ENCODE data around the gene TTYH3. TPM values are rescaled to one million over a fixed set of nuclear protein-coding genes. Genes with fewer than 3 reads are reported as not detected.

Gene TTYH3
- total RNA-seq, 1 experiment from 2014 or later = 20.9 TPM

- H3K36me3 Mint-ChIP-seq (ENCODE audit: insufficient read depth, unreplicated experiment) = peaks cover 10% of the 10 kb centered on the region
- POLR2A ChIA-PET = no interaction called here
These were observed 20.9 kb downstream of the TTYH3 start for GRCh38 chr7:2652736-2653060.

GRCh38 chr7:2654059-2654458, 22.3 kb downstream of the TTYH3 start:
- BruUV-seq (replicated peaks) = no TSS peak
- Mint-ChIP-seq H3K36me3 (ENCODE audit: insufficient read depth, unreplicated experiment) (peaks cover 15% of the 10 kb centered on the region), H3K9me3 (ENCODE audit: unreplicated experiment) (no peaks in the 10 kb centered on the region), H3K4me1 (ENCODE audit: insufficient read depth, unreplicated experiment) (no peaks in the 10 kb centered on the region), H3K27me3 (ENCODE audit: insufficient read depth, unreplicated experiment) (no peaks in the 10 kb centered on the region), H3K4me3 (ENCODE audit: unreplicated experiment) (no peak overlapping the region), H3K27ac (ENCODE audit: low read depth, unreplicated experiment) (no peak overlapping the region)
- CTCF ChIA-PET = interaction anchor here (1.5 kb wide), 1 partner anchor 28 kb away, joined by 3 read pairs; no protein-coding TSS in a partner anchor
- intact Hi-C loops (cut with micrococcal nuclease) = no loop called here
- no peak for TF ChIP-seq CTCF (IDR thresholded peaks at IDR 0.05; ENCODE audit: unreplicated experiment)
- POLR2A ChIA-PET = interaction anchor here (1.1 kb wide), 1 partner anchor 21 kb away, joined by 3 read pairs; no protein-coding TSS in a partner anchor
- no peak for DNase-seq (ENCODE audit: unreplicated experiment)

More at GRCh38 chr7:2652736-2653060, 20.9 kb downstream of the TTYH3 start:
- TF ChIP-seq CTCF (IDR thresholded peaks at IDR 0.05; ENCODE audit: unreplicated experiment) = no peak
- H3K27me3 Mint-ChIP-seq (ENCODE audit: insufficient read depth, unreplicated experiment) = no peaks in the 10 kb centered on the region
- no TSS peak for BruUV-seq (replicated peaks)
- no peak for DNase-seq (ENCODE audit: unreplicated experiment)
- no peak overlapping the region for H3K4me3 Mint-ChIP-seq (ENCODE audit: unreplicated experiment)
- CTCF ChIA-PET = no interaction called here
- intact Hi-C loops (cut with micrococcal nuclease) = no loop called here
- H3K27ac Mint-ChIP-seq (ENCODE audit: low read depth, unreplicated experiment) = no peak overlapping the region
- no peaks in the 10 kb centered on the region for H3K9me3 Mint-ChIP-seq (ENCODE audit: unreplicated experiment)
- no peaks in the 10 kb centered on the region for H3K4me1 Mint-ChIP-seq (ENCODE audit: insufficient read depth, unreplicated experiment)

GRCh38 chr7:2655870-2656614, 24.3 kb downstream of the TTYH3 start:
- H3K4me3 Mint-ChIP-seq (ENCODE audit: unreplicated experiment) = no peak overlapping the region
- ChIA-PET POLR2A (no interaction called here), CTCF (interaction anchor here (0.6 kb wide), 1 partner anchor 141 kb away, joined by 3 read pairs; no protein-coding TSS in a partner anchor)
- peaks cover 11% of the 10 kb centered on the region for H3K36me3 Mint-ChIP-seq (ENCODE audit: insufficient read depth, unreplicated experiment)
- H3K4me1 Mint-ChIP-seq (ENCODE audit: insufficient read depth, unreplicated experiment) = no peaks in the 10 kb centered on the region
- BruUV-seq (replicated peaks) = no TSS peak
- no peaks in the 10 kb centered on the region for H3K9me3 Mint-ChIP-seq (ENCODE audit: unreplicated experiment)
- no peak for TF ChIP-seq CTCF (IDR thresholded peaks at IDR 0.05; ENCODE audit: unreplicated experiment)
- H3K27ac Mint-ChIP-seq (ENCODE audit: low read depth, unreplicated experiment) = no peak overlapping the region
- no peak for DNase-seq (ENCODE audit: unreplicated experiment)
- no peaks in the 10 kb centered on the region for H3K27me3 Mint-ChIP-seq (ENCODE audit: insufficient read depth, unreplicated experiment)
- intact Hi-C loops (cut with micrococcal nuclease) = no loop called here

DNA sequence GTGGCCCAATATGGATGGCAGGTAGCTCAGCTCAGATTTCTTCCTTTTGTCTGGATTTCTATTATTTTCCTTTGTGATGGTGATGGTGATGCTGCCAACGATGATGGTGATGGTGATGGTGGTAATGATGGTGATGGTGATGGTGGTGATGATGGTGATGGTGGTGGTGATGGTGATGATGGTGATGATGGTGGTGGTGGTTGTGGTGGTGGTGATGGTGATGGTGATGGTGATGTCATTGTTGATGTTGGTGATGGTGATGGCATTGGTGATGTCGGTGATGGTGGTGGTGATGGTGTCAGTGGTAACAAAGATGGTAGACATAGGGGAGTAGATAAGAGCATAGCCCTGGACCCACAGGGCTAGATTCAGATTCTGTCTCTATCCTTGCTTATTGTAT, 25.4 kb downstream of the TTYH3 start:
- Mint-ChIP-seq H3K4me1 (ENCODE audit: insufficient read depth, unreplicated experiment) (no peaks in the 10 kb centered on the region), H3K4me3 (ENCODE audit: unreplicated experiment) (no peak overlapping the region), H3K36me3 (ENCODE audit: insufficient read depth, unreplicated experiment) (peaks cover 6% of the 10 kb centered on the region), H3K27ac (ENCODE audit: low read depth, unreplicated experiment) (no peak overlapping the region), H3K9me3 (ENCODE audit: unreplicated experiment) (no peaks in the 10 kb centered on the region), H3K27me3 (ENCODE audit: insufficient read depth, unreplicated experiment) (no peaks in the 10 kb centered on the region)
- ChIA-PET CTCF (interaction anchor here (0.6 kb wide), 1 partner anchor 1771 kb away, joined by 3 read pairs; no protein-coding TSS in a partner anchor), POLR2A (no interaction called here)
- DNase-seq (ENCODE audit: unreplicated experiment) = no peak
- intact Hi-C loops (cut with micrococcal nuclease) = no loop called here
- BruUV-seq (replicated peaks) = no TSS peak
- no peak for TF ChIP-seq CTCF (IDR thresholded peaks at IDR 0.05; ENCODE audit: unreplicated experiment)

All from MCF 10A (cell line).